Stimulated activated CD8-positive, alpha-beta memory T cell treated with anti-CD3 and anti-CD28 coated beads, Interleukin-15, amount 100 ng/mL, for 24 hours (primary cell): ENCODE data around the gene NLRP6.
"Not testable (repeated sequence)": the region's sequence is repeated elsewhere in the genome, so short reads cannot be mapped to it uniquely, and the experiment has no call there.

Source experiments
- DNase-seq: peaks from one replicate; pipeline ENCODE4 v3.0.0-alpha.2; 2020; ENCODE audit warnings: low read depth

The NLRP6 gene

GRCh38 chr11:293852-294661 is 15.8 kb downstream of the NLRP6 start:
- no peak for DNase-seq

- DNase-seq = no peak
These were observed 16.6 kb downstream of the NLRP6 start for GRCh38 chr11:294780-295179.

GRCh38 chr11:295351-296170 is 17.4 kb downstream of the NLRP6 start:
- DNase-seq = no peak

GRCh38 chr11:296171-297050 is 18.2 kb downstream of the NLRP6 start:
- DNase-seq = no peak

GRCh38 chr11:297051-297585 is 18.9 kb downstream of the NLRP6 start:
- no peak for DNase-seq

GRCh38 chr11:297586-298405 is 19.6 kb downstream of the NLRP6 start:
- no peak for DNase-seq

- DNase-seq = no peak
These were observed 20.3 kb downstream of the NLRP6 start for GRCh38 chr11:298406-299065.

- DNase-seq = no peak
These were observed 21.1 kb downstream of the NLRP6 start, which contains the start of gene IFITM5 for GRCh38 chr11:299081-299891. TSS of gene IFITM5 (minus strand) at chr11:299526. CDS start at chr11:299490, 36 bp downstream.

GRCh38 chr11:299951-300735 is 21.9 kb downstream of the NLRP6 start:
- DNase-seq = no peak

- no peak for DNase-seq
These were observed 25.2 kb downstream of the NLRP6 start for GRCh38 chr11:303363-303762.

GRCh38 chr11:304061-304506 is 25.9 kb downstream of the NLRP6 start:
- no peak for DNase-seq

GRCh38 chr11:304915-305843 is 27.0 kb downstream of the NLRP6 start:
- DNase-seq = no peak

GRCh38 chr11:305844-306211 is 27.6 kb downstream of the NLRP6 start:
- no peak for DNase-seq

GRCh38 chr11:306645-307371 is 28.6 kb downstream of the NLRP6 start:
- DNase-seq = no peak

GRCh38 chr11:307766-308708 is 29.8 kb downstream of the NLRP6 start, which contains the start of gene IFITM2:
TSS of gene IFITM2 (plus strand) at chr11:307816. CDS start at chr11:308193, 377 bp downstream.
- not testable (repeated sequence) for DNase-seq
